Activated T-helper 1 cell treated with Interleukin-2 at 50 U/mL for 16 hours (primary cell): ENCODE data around the gene NRK.
"Not testable (repeated sequence)": the region's sequence is repeated elsewhere in the genome, so short reads cannot be mapped to it uniquely, and the experiment has no call there.

Experiments
- DNase-seq: peaks from one replicate; pipeline ENCODE4 v3.0.0-alpha.2; 2020; ENCODE audit warnings: low read depth

NRK gene

GRCh38 chrX:105894721-105895120, 72.4 kb downstream of the NRK start:
- DNase-seq = no peak

GRCh38 chrX:105909576-105909975, 87.2 kb downstream of the NRK start:
- DNase-seq = no peak

- DNase-seq = no peak
These were observed 88.3 kb downstream of the NRK start for GRCh38 chrX:105910563-105911105.

- no peak for DNase-seq
These were observed 122.9 kb downstream of the NRK start for GRCh38 chrX:105945266-105945665.

GRCh38 chrX:105969487-105969886, 147.1 kb downstream of the NRK start:
- DNase-seq = no peak

- no peak for DNase-seq
These were observed 150.5 kb downstream of the NRK start for GRCh38 chrX:105972690-105973386.

GRCh38 chrX:105973387-105973739, 151.0 kb downstream of the NRK start:
- DNase-seq = no peak

GRCh38 chrX:105975382-105975781, 153.0 kb downstream of the NRK start:
- DNase-seq = no peak

- DNase-seq = no peak
These were observed 159.6 kb downstream of the NRK start for GRCh38 chrX:105981772-105982485.

- not testable (repeated sequence) for DNase-seq
These were observed 166.1 kb downstream of the NRK start for GRCh38 chrX:105988487-105988886.

GRCh38 chrX:105999294-105999693, 177.0 kb downstream of the NRK start:
- no peak for DNase-seq

- DNase-seq = no peak
These were observed 177.9 kb downstream of the NRK start for GRCh38 chrX:106000203-106000602.

- not testable (repeated sequence) for DNase-seq
These were observed 178.3 kb downstream of the NRK start for GRCh38 chrX:106000609-106001008.

- DNase-seq = no peak
These were observed 183.3 kb downstream of the NRK start for GRCh38 chrX:106005684-106006083.

GRCh38 chrX:106007815-106008214, 185.5 kb downstream of the NRK start:
- no peak for DNase-seq
